ENCODE measurements around the gene CDKN1B.

- TF ChIP-seq EZH2 (IDR thresholded peaks at IDR 0.05), result no peak
- TF ChIP-seq CTCF (IDR thresholded peaks at IDR 0.05), result no peak
- no peak for TF ChIP-seq EZH2phosphoT487 (IDR thresholded peaks at IDR 0.05)
These were observed 45.1 kb upstream of the CDKN1B start for GRCh38 chr12:12671850-12672660.
